Measurements from ENCODE around the gene OSBPL7. TPM values are rescaled to one million over a fixed set of nuclear protein-coding genes. Genes with fewer than 3 reads are reported as not detected.

The OSBPL7 gene
- total and polyA plus RNA-seq, 2 donors (not counting 1 experiment from before 2014, with no cell fraction given) = 51.0 to 61.3 TPM

GRCh38 chr17:47852113-47852949 is 30.7 kb upstream of the OSBPL7 start:
- H3K4me3 ChIP-seq (ENCODE audit: control extremely low read depth in 1 of 5, extremely low read depth in 1 of 5, insufficient read depth in 1 of 5, low read depth in 2 of 5, low read length in 4 of 5) = peak overlapping the region in 1 of 5 experiments; percentile 29
- H3K27ac Mint-ChIP-seq = no peak overlapping the region
- peak overlapping the region; percentile 48 for H3K4me2 ChIP-seq (replicated peaks; ENCODE audit: low read depth, low read length, poor library complexity, severe bottlenecking)
- H3K27me3 ChIP-seq (replicated peaks in 1 of 4; ENCODE audit: control extremely low read depth in 1 of 4, control insufficient read depth in 3 of 4, insufficient read depth in 4 of 4, low read length in 3 of 4) = peaks cover 0 to 86% (median 50%) of the 10 kb centered on the region in 4 experiments
- H3K4me1 ChIP-seq (ENCODE audit: control insufficient read depth in 2 of 2, insufficient read depth in 2 of 2, low read length in 2 of 2) = peaks cover 32 to 34% of the 10 kb centered on the region in 2 donors
- intact Hi-C loops (cut with micrococcal nuclease) = no loop called here
- WGBS (ENCODE audit: insufficient coverage) = 12% methylated on average over 23 of the region's 32 CpGs
- H2AFZ ChIP-seq (ENCODE audit: insufficient read depth, low read depth, low read length, poor library complexity, severe bottlenecking) = no peak overlapping the region
- H3K9me3 ChIP-seq (ENCODE audit: control extremely low read depth in 1 of 3, control insufficient read depth in 2 of 3, insufficient read depth in 1 of 3, low read length in 2 of 3) = peaks cover 0 to 13% (median 0%) of the 10 kb centered on the region in 3 donors
- no peaks in the 10 kb centered on the region for H3K36me3 ChIP-seq (replicated peaks in 1 of 2; ENCODE audit: control extremely low read depth in 1 of 2, control insufficient read depth in 1 of 2, extremely low read depth in 1 of 2, insufficient read depth in 2 of 2, low read length in 1 of 2)
- H3K4me1 Mint-ChIP-seq = peaks cover 20% of the 10 kb centered on the region
- ChIA-PET POLR2A (interaction anchor here (2.4 kb wide), 1 partner anchor 43 kb away, joined by 8 read pairs; the partner anchor contains the start of gene SP2), CTCF (interaction anchor here (0.7 to 19.9 kb wide), 4 partner anchors 11 to 36 kb away, joined by 3 to 436 read pairs (median 4); partner anchors contain the start of genes SCRN2 and SP2)
- ATAC-seq (ENCODE audit: low read depth) (no peak), DNase-seq (peak; percentile 57)
- TF ChIP-seq CTCF (IDR thresholded peaks at IDR 0.05) = no peak
- no peaks in the 10 kb centered on the region for H4K20me1 ChIP-seq (ENCODE audit: control insufficient read depth, insufficient read depth, low read length, poor library complexity, severe bottlenecking)
- H3K79me2 ChIP-seq (ENCODE audit: control insufficient read depth, insufficient read depth, low read length) = no peaks in the 10 kb centered on the region
- H3K4me3 Mint-ChIP-seq = peak overlapping the region; percentile 46
- H3K27me3 Mint-ChIP-seq = peaks cover 79% of the 10 kb centered on the region
- H3K9ac ChIP-seq (ENCODE audit: low read length) = peak overlapping the region; percentile 31
- no peaks in the 10 kb centered on the region for H3K9me3 Mint-ChIP-seq (ENCODE audit: insufficient read depth)
- H3K27ac ChIP-seq (ENCODE audit: low read length in 2 of 2) = no peak overlapping the region

DNA sequence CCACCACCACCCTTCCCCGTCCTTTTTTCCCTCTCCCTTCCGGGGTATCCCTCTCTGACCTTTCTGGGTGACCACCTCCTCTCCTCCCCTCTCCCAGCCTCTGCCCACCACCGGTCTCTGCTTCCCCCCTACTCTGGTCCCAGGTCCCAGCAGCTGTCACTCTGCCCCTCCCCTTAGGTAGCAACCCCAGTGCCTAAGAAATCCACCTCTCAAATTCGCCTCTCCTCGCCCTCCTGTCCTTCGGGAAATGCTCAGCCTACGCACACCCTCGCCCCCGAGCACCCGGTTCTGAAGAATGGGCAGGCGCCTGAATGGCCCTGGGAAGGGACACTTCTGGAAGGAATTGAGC is 30.1 kb upstream of the OSBPL7 start:
- no peaks in the 10 kb centered on the region for H3K9me3 Mint-ChIP-seq (ENCODE audit: insufficient read depth)
- 8% methylated on average over 6 of the region's 11 CpGs for WGBS (ENCODE audit: insufficient coverage)
- DNase-seq = peak; percentile 29
- H3K4me1 ChIP-seq (ENCODE audit: control insufficient read depth in 2 of 2, insufficient read depth in 2 of 2, low read length in 2 of 2) = peaks cover 36 to 40% of the 10 kb centered on the region in 2 donors
- peak overlapping the region in 1 of 5 experiments; percentile 29 for H3K4me3 ChIP-seq (ENCODE audit: control extremely low read depth in 1 of 5, extremely low read depth in 1 of 5, insufficient read depth in 1 of 5, low read depth in 2 of 5, low read length in 4 of 5)
- no peak overlapping the region for H2AFZ ChIP-seq (ENCODE audit: insufficient read depth, low read depth, low read length, poor library complexity, severe bottlenecking)
- peaks cover 24% of the 10 kb centered on the region for H3K4me1 Mint-ChIP-seq
- H3K4me2 ChIP-seq (replicated peaks; ENCODE audit: low read depth, low read length, poor library complexity, severe bottlenecking) = peak overlapping the region; percentile 48
- intact Hi-C loops (cut with micrococcal nuclease) = no loop called here
- peaks cover 0 to 87% (median 55%) of the 10 kb centered on the region in 4 experiments for H3K27me3 ChIP-seq (replicated peaks in 1 of 4; ENCODE audit: control extremely low read depth in 1 of 4, control insufficient read depth in 3 of 4, insufficient read depth in 4 of 4, low read length in 3 of 4)
- H3K9ac ChIP-seq (ENCODE audit: low read length) = peak overlapping the region; percentile 31
- TF ChIP-seq CTCF (IDR thresholded peaks at IDR 0.05) = no peak
- TF ChIP-seq EZH2 (IDR thresholded peaks at IDR 0.05; ENCODE audit: borderline replicate concordance, insufficient read depth, low read depth, low read length, poor library complexity, severe bottlenecking) = no peak
- peaks cover 79% of the 10 kb centered on the region for H3K27me3 Mint-ChIP-seq
- peak overlapping the region; percentile 46 for H3K4me3 Mint-ChIP-seq
- H3K79me2 ChIP-seq (ENCODE audit: control insufficient read depth, insufficient read depth, low read length) = no peaks in the 10 kb centered on the region
- peaks cover 0 to 13% (median 0%) of the 10 kb centered on the region in 3 donors for H3K9me3 ChIP-seq (ENCODE audit: control extremely low read depth in 1 of 3, control insufficient read depth in 2 of 3, insufficient read depth in 1 of 3, low read length in 2 of 3)
- CTCF ChIA-PET = interaction anchor here (0.7 to 19.9 kb wide), 2 partner anchors 11 to 37 kb away, joined by 3 to 436 read pairs; partner anchors contain the start of genes SCRN2 and SP2
- no peak overlapping the region for H3K27ac Mint-ChIP-seq
- no peaks in the 10 kb centered on the region for H4K20me1 ChIP-seq (ENCODE audit: control insufficient read depth, insufficient read depth, low read length, poor library complexity, severe bottlenecking)
- H3K27ac ChIP-seq (ENCODE audit: low read length in 2 of 2) = no peak overlapping the region
- POLR2A ChIA-PET = interaction anchor here (2.4 kb wide), 1 partner anchor 44 kb away, joined by 8 read pairs; the partner anchor contains the start of gene SP2
- no peak for ATAC-seq (ENCODE audit: low read depth)
- H3K36me3 ChIP-seq (replicated peaks in 1 of 2; ENCODE audit: control extremely low read depth in 1 of 2, control insufficient read depth in 1 of 2, extremely low read depth in 1 of 2, insufficient read depth in 2 of 2, low read length in 1 of 2) = no peaks in the 10 kb centered on the region
